NOMO-1 treated with DMSO at 0.1 percent for 48 hours (cell line): ENCODE results near the gene WASHC3.

Experiments used
- DNase-seq: peaks from one replicate; lab custom pipeline; 2025; ENCODE audit not compliant: unreplicated experiment; lab: John Stamatoyannopoulos, UW

The WASHC3 gene

GRCh38 chr12:101982307-101982706, 79.5 kb downstream of the WASHC3 start:
- DNase-seq, result no peak

- peak; percentile 28 for DNase-seq
Measured at GRCh38 chr12:101981868-101982267, 79.9 kb downstream of the WASHC3 start.

GRCh38 chr12:101968770-101969169, 93.0 kb downstream of the WASHC3 start:
- peak; percentile 17 for DNase-seq

- DNase-seq, result peak; percentile 91
Measured at GRCh38 chr12:101967506-101967905, 94.3 kb downstream of the WASHC3 start.

GRCh38 chr12:101966496-101966895, 95.3 kb downstream of the WASHC3 start:
- no peak for DNase-seq

GRCh38 chr12:101963697-101964096, 98.1 kb downstream of the WASHC3 start:
- DNase-seq, result no peak
